H1 (cell line): ENCODE measurements around the gene NAP1L5.

ENCODE experiments used
- ATF3 ChIP-seq: IDR thresholded peaks from 2 replicates; pipeline ENCODE4 v1.6.1; 2011; ENCODE audit warnings: low read depth, mild to moderate bottlenecking, low read length; ENCODE audit not compliant: insufficient read depth
- EP300 ChIP-seq, 2 experiments: IDR thresholded peaks; 1 replicate in 1 of 2; 2 replicates in 1 of 2; pipeline ENCODE4 v1.6.1; 2011 to 2012; ENCODE audit warnings: low read depth in 2 of 2, low read length in 2 of 2, mild to moderate bottlenecking in 2 of 2, borderline replicate concordance in 1 of 2, inconsistent platforms in 1 of 2, moderate library complexity in 1 of 2
- EZH2 ChIP-seq: fragments of 200-600 bp; sonication (generic); IDR thresholded peaks from 2 replicates; pipeline ENCODE4 v1.7.1; 2012; ENCODE audit warnings: low read depth, mild to moderate bottlenecking, moderate library complexity, low read length, inconsistent platforms; ENCODE audit not compliant: severe bottlenecking
- HDAC2 ChIP-seq, 2 experiments: fragments of 300-600 bp in 1 of 2; sonication (generic) in 1 of 2; IDR thresholded peaks; 2 replicates each; pipeline ENCODE4 v1.6.1; 2011 to 2012; ENCODE audit warnings: low read depth in 2 of 2, low read length in 2 of 2, mild to moderate bottlenecking in 2 of 2, moderate library complexity in 2 of 2, borderline replicate concordance in 1 of 2, inconsistent platforms in 1 of 2
- JUN ChIP-seq: IDR thresholded peaks from 2 replicates; pipeline ENCODE4 v1.6.1; 2011; ENCODE audit warnings: low read depth, mild to moderate bottlenecking, improper control_type of control experiment, low read length
- MAFK ChIP-seq: IDR thresholded peaks from 2 replicates; pipeline ENCODE4 v1.6.1; 2012; ENCODE audit warnings: low read depth, mild to moderate bottlenecking, improper control_type of control experiment, low read length
- MAX ChIP-seq: IDR thresholded peaks from 2 replicates; pipeline ENCODE4 v1.6.1; 2012; ENCODE audit warnings: inconsistent platforms
- POU5F1 ChIP-seq: IDR thresholded peaks from 2 replicates; pipeline ENCODE4 v1.6.1; 2011; ENCODE audit warnings: low read depth, mild to moderate bottlenecking, low read length, moderate library complexity
- RFX5 ChIP-seq: IDR thresholded peaks from 2 replicates; pipeline ENCODE4 v1.6.1; 2011; ENCODE audit warnings: low read depth, low read length, improper control_type of control experiment, borderline replicate concordance
- RNF2 ChIP-seq: fragments of 200-900, 300-1000 bp; sonication (generic); IDR thresholded peaks from 2 replicates; pipeline ENCODE4 v1.7.1; 2016; ENCODE audit warnings: borderline replicate concordance, low read depth, mild to moderate bottlenecking, antibody characterized with exemption, low read length; ENCODE audit not compliant: poor library complexity, severe bottlenecking; ENCODE audit errors: missing control alignments
- SIRT6 ChIP-seq: IDR thresholded peaks from one replicate; pipeline ENCODE4 v1.7.1; 2012; ENCODE audit warnings: low read length, inconsistent platforms
- SP4 ChIP-seq: IDR thresholded peaks from 2 replicates; pipeline ENCODE4 v1.6.1; 2012; ENCODE audit warnings: low read length, inconsistent platforms
- TF ChIP-seq, protein P1 (sequence below), 3 experiments: IDR thresholded peaks; 1 replicate in 2 of 3; 2 replicates in 1 of 3; pipeline versions ENCODE4 v1.5.1 to v1.6.1; 2011; ENCODE audit warnings: low read length in 3 of 3, mild to moderate bottlenecking in 3 of 3, inconsistent platforms in 2 of 3, low read depth in 1 of 3, moderate library complexity in 1 of 3; ENCODE audit not compliant: insufficient read depth in 1 of 3; ENCODE audit errors: control extremely low read depth in 1 of 3

DNA sequence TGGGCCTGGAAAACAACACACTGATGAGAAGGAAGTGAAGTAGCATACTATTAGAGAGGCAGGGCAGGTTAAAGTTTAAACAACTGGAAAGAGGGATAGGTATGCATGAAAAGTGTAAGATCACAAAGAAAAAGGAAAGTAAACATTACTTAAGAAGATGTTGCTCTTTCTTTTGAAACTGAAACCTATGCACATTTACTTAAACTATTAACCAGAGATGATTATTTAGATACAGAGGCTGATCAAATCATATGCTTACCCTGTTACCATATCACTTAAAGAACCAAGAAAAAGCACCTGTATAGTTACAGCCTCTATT lies 37.8 kb downstream of the NAP1L5 start:
- no peak for TF ChIP-seq POU5F1
- no peak for TF ChIP-seq MAFK
- no peak for TF ChIP-seq SIRT6
- TF ChIP-seq, protein P1, sequence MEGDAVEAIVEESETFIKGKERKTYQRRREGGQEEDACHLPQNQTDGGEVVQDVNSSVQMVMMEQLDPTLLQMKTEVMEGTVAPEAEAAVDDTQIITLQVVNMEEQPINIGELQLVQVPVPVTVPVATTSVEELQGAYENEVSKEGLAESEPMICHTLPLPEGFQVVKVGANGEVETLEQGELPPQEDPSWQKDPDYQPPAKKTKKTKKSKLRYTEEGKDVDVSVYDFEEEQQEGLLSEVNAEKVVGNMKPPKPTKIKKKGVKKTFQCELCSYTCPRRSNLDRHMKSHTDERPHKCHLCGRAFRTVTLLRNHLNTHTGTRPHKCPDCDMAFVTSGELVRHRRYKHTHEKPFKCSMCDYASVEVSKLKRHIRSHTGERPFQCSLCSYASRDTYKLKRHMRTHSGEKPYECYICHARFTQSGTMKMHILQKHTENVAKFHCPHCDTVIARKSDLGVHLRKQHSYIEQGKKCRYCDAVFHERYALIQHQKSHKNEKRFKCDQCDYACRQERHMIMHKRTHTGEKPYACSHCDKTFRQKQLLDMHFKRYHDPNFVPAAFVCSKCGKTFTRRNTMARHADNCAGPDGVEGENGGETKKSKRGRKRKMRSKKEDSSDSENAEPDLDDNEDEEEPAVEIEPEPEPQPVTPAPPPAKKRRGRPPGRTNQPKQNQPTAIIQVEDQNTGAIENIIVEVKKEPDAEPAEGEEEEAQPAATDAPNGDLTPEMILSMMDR (IDR thresholded peaks at IDR 0.05; ENCODE audit: control extremely low read depth in 1 of 3, insufficient read depth in 1 of 3, low read depth in 1 of 3, low read length in 3 of 3), result no peak
- TF ChIP-seq EP300 (IDR thresholded peaks at IDR 0.05; ENCODE audit: borderline replicate concordance in 1 of 2, low read depth in 2 of 2, low read length in 2 of 2), result no peak
- TF ChIP-seq MAX, result no peak
- no peak for TF ChIP-seq SP4
- no peak for TF ChIP-seq EZH2
- no peak for TF ChIP-seq RNF2
- no peak for TF ChIP-seq JUN
- TF ChIP-seq ATF3, result no peak
- no peak for TF ChIP-seq RFX5
- TF ChIP-seq HDAC2 (IDR thresholded peaks at IDR 0.05; ENCODE audit: borderline replicate concordance in 1 of 2, low read depth in 2 of 2, low read length in 2 of 2), result no peak
